H9 (cell line): Measurements from ENCODE around the gene PLA2G2C. TPM values are rescaled to one million over a fixed set of nuclear protein-coding genes. Genes with fewer than 3 reads are reported as not detected.

Source experiments
- DNase-seq: peaks from one replicate; pipeline ENCODE4 v3.0.0-alpha.2; 2017
- H2AFZ ChIP-seq: one replicate; pipeline ENCODE4 v1.6.1; 2013; ENCODE audit warnings: mild to moderate bottlenecking, low read length, control low read depth, moderate library complexity
- H2AK5ac ChIP-seq: 2 replicates; pipeline ENCODE4 v1.6.1; 2013; ENCODE audit warnings: low read length, control low read depth, mixed read lengths; ENCODE audit not compliant: insufficient read length
- H2BK120ac ChIP-seq: one replicate; pipeline ENCODE4 v1.6.1; 2013; ENCODE audit warnings: low read depth, mild to moderate bottlenecking, low read length, control low read depth, inconsistent platforms; ENCODE audit not compliant: poor library complexity, severe bottlenecking
- H2BK12ac ChIP-seq: 2 replicates; pipeline ENCODE4 v1.6.1; 2013; ENCODE audit warnings: low read length, control low read depth, mixed read lengths, low read depth; ENCODE audit not compliant: insufficient read length
- H2BK15ac ChIP-seq: 2 replicates; pipeline ENCODE4 v1.6.1; 2013; ENCODE audit warnings: low read depth, low read length, control low read depth
- H2BK20ac ChIP-seq: one replicate; pipeline ENCODE4 v1.6.1; 2013; ENCODE audit warnings: low read depth, mild to moderate bottlenecking, low read length, control low read depth, inconsistent platforms; ENCODE audit not compliant: poor library complexity, severe bottlenecking
- H2BK5ac ChIP-seq: 2 replicates; pipeline ENCODE4 v1.6.1; 2013; ENCODE audit warnings: low read length, control low read depth, mixed read lengths; ENCODE audit not compliant: insufficient read length
- H3K14ac ChIP-seq: 2 replicates; pipeline ENCODE4 v1.6.1; 2013; ENCODE audit warnings: low read length, control low read depth; ENCODE audit not compliant: insufficient read depth
- H3K18ac ChIP-seq: 2 replicates; pipeline ENCODE4 v1.6.1; 2013; ENCODE audit warnings: low read depth, mild to moderate bottlenecking, mixed read lengths, low read length, control low read depth; ENCODE audit not compliant: insufficient read length
- H3K23ac ChIP-seq: 2 replicates; pipeline ENCODE4 v1.6.1; 2013; ENCODE audit warnings: low read length, control low read depth, mixed read lengths, low read depth; ENCODE audit not compliant: insufficient read length
- H3K23me2 ChIP-seq: 2 replicates; pipeline ENCODE4 v1.6.1; 2013; ENCODE audit warnings: low read depth, mild to moderate bottlenecking, mixed read lengths, low read length, control low read depth; ENCODE audit not compliant: insufficient read length, poor library complexity, severe bottlenecking
- H3K27ac ChIP-seq: 2 replicates; pipeline ENCODE4 v1.5.1; 2013; ENCODE audit warnings: low read length, control low read depth, mixed read lengths, low read depth; ENCODE audit not compliant: insufficient read length
- H3K27me3 ChIP-seq: 2 replicates; pipeline ENCODE4 v1.6.1; 2013; ENCODE audit warnings: low read length, control low read depth, inconsistent platforms; ENCODE audit not compliant: insufficient read depth
- H3K4ac ChIP-seq: 2 replicates; pipeline ENCODE4 v1.6.1; 2013; ENCODE audit warnings: low read depth, mild to moderate bottlenecking, control low read depth, inconsistent platforms, low read length, moderate library complexity
- H3K4me1 ChIP-seq: 2 replicates; pipeline ENCODE4 v1.6.1; 2013; ENCODE audit warnings: low read length, control low read depth, inconsistent platforms; ENCODE audit not compliant: insufficient read depth
- H3K4me2 ChIP-seq: 2 replicates; pipeline ENCODE4 v1.6.1; 2013; ENCODE audit warnings: low read length, control low read depth, mixed read lengths; ENCODE audit not compliant: insufficient read length, insufficient read depth
- H3K56ac ChIP-seq: 2 replicates; pipeline ENCODE4 v1.6.1; 2013; ENCODE audit warnings: low read depth, mild to moderate bottlenecking, mixed read lengths, low read length, control low read depth; ENCODE audit not compliant: insufficient read length
- H3K79me1 ChIP-seq: 2 replicates; pipeline ENCODE4 v1.6.1; 2013; ENCODE audit warnings: low read depth, mild to moderate bottlenecking, moderate library complexity, low read length, control low read depth, inconsistent platforms; ENCODE audit not compliant: insufficient read depth, poor library complexity, severe bottlenecking
- H3K79me2 ChIP-seq: 2 replicates; pipeline ENCODE4 v1.6.1; 2013; ENCODE audit warnings: low read length, control low read depth, inconsistent platforms; ENCODE audit not compliant: insufficient read depth
- H3K9ac ChIP-seq: 2 replicates; pipeline ENCODE4 v1.6.1; 2013; ENCODE audit warnings: low read length, control low read depth, mixed read lengths; ENCODE audit not compliant: insufficient read length; ENCODE audit errors: extremely low read depth
- H3K9me3 ChIP-seq: one replicate; pipeline ENCODE4 v1.6.1; 2013; ENCODE audit warnings: low read depth, low read length, inconsistent platforms; ENCODE audit not compliant: control insufficient read depth
- H3T11ph ChIP-seq: one replicate; pipeline ENCODE4 v1.6.1; 2013; ENCODE audit warnings: mild to moderate bottlenecking, low read length, control low read depth, inconsistent platforms
- H4K20me1 ChIP-seq: one replicate; pipeline ENCODE4 v1.6.1; 2013; ENCODE audit not compliant: control insufficient read depth, insufficient read length, insufficient read depth
- H4K5ac ChIP-seq: 2 replicates; pipeline ENCODE4 v1.6.1; 2013; ENCODE audit warnings: low read depth, mild to moderate bottlenecking, mixed read lengths, low read length, control low read depth; ENCODE audit not compliant: insufficient read length
- H4K8ac ChIP-seq: replicated peaks from 2 replicates; pipeline ENCODE4 v1.6.1; 2013; ENCODE audit warnings: low read length, control low read depth, mixed read lengths, low read depth; ENCODE audit not compliant: insufficient read length
- H4K91ac ChIP-seq: 2 replicates; pipeline ENCODE4 v1.6.1; 2013; ENCODE audit warnings: low read depth, mild to moderate bottlenecking, moderate library complexity, mixed read lengths, low read length, control low read depth; ENCODE audit not compliant: insufficient read length
- H3K27ac Mint-ChIP-seq, 3 experiments: 2 replicates in 2 of 3; 3 replicates in 1 of 3; pipeline ENCODE4 v1.8.0; 2020 to 2021; ENCODE audit warnings: mixed read lengths in 3 of 3, mild to moderate bottlenecking in 1 of 3, moderate library complexity in 1 of 3
- H3K27me3 Mint-ChIP-seq: 2 replicates; pipeline ENCODE4 v1.8.0; 2021; ENCODE audit warnings: low read depth, mild to moderate bottlenecking, moderate library complexity, mixed read lengths
- H3K36me3 Mint-ChIP-seq, 3 experiments: 2 replicates in 2 of 3; 3 replicates in 1 of 3; pipeline ENCODE4 v1.8.0; 2020 to 2021; ENCODE audit warnings: low read depth in 3 of 3, mixed read lengths in 3 of 3; ENCODE audit not compliant: insufficient read depth in 1 of 3
- H3K4me1 Mint-ChIP-seq, 2 experiments: 2 replicates each; pipeline ENCODE4 v1.8.0; 2020; ENCODE audit warnings: mixed read lengths in 2 of 2
- H3K4me3 Mint-ChIP-seq, 2 experiments: 2 replicates in 1 of 2; 3 replicates in 1 of 2; pipeline ENCODE4 v1.8.0; 2020 to 2021; ENCODE audit warnings: mild to moderate bottlenecking in 2 of 2, mixed read lengths in 2 of 2, moderate library complexity in 1 of 2
- H3K9me3 Mint-ChIP-seq, 2 experiments: 2 replicates in 1 of 2; 3 replicates in 1 of 2; pipeline ENCODE4 v1.8.0; 2020; ENCODE audit warnings: mild to moderate bottlenecking in 2 of 2, mixed read lengths in 2 of 2, moderate library complexity in 1 of 2
- WGBS: extraction: QIAGEN DNeasy Blood & Tissue Kit; methylation state at CpG from one replicate; pipeline ENCODE4 v1.1.7; 2013; ENCODE audit warnings: missing lambda C conversion rate, low lambda C conversion rate, mixed read lengths; ENCODE audit not compliant: insufficient read length; ENCODE audit errors: extremely low coverage; 5-methylcytosine and 5-hydroxymethylcytosine counted together
- total RNA-seq: library from RNA; stranded (reverse); gene quantifications from 2 replicates; pipeline ENCODE4 v1.2.1, GENCODE V29; 2021
- TF ChIP-seq, protein P1 (sequence below): fragments of 200-600 bp; sonication (generic); conservative IDR thresholded peaks from 3 replicates; pipeline ENCODE4 v1.8.0; 2021; ENCODE audit warnings: antibody characterized with exemption, mild to moderate bottlenecking

Gene PLA2G2C
- total RNA-seq, 1 experiment from 2014 or later = not detected

DNA sequence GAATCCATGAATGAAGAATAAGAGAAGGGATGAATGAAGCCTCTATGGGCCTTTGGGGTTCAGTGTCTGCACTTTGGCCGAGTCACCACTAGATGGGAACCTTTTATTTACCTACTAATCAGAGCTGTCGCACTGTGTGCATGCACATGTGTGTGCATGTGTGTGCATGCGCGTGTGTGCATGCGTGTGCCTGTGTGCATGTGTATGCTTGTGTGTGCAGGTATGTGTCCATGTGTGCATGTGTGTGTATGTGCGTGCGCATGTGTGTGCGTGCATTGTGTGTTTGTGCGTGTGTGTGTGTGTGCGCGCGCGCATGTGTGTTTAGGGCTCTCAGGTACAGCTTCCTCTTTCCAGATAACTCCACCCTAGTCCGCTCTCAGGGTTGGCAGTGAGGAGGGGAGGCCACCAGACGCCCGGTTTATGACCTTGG, 20.8 kb downstream of the PLA2G2C start:
- Mint-ChIP-seq H3K36me3 (peaks cover 4 to 11% (median 8%) of the 10 kb centered on the region in 3 experiments; a peak in 5 of 7 replicates), H3K27ac (no peak overlapping the region), H3K27me3 (peaks cover 21% of the 10 kb centered on the region), H3K9me3 (peaks cover 24 to 30% of the 10 kb centered on the region in 2 experiments), H3K4me3 (no peak overlapping the region), H3K4me1 (peaks cover 7 to 8% of the 10 kb centered on the region in 2 experiments)
- H2BK20ac ChIP-seq = no peak overlapping the region
- no peak for DNase-seq
- peaks cover 3% of the 10 kb centered on the region; the same call in 1 of the 2 replicates for H3K4me1 ChIP-seq
- no peak overlapping the region for H4K5ac ChIP-seq
- no peak overlapping the region for H2BK120ac ChIP-seq
- no peak overlapping the region for H2AFZ ChIP-seq
- no peak overlapping the region for H3K14ac ChIP-seq
- no peak overlapping the region for H3T11ph ChIP-seq
- H2BK5ac ChIP-seq = no peak overlapping the region
- H3K9me3 ChIP-seq = peaks cover 1% of the 10 kb centered on the region
- no peaks in the 10 kb centered on the region for H3K27me3 ChIP-seq
- no peak overlapping the region for H3K4me2 ChIP-seq
- H3K79me2 ChIP-seq = no peaks in the 10 kb centered on the region
- no peak overlapping the region for H3K56ac ChIP-seq
- no peaks in the 10 kb centered on the region for H4K20me1 ChIP-seq
- no peak overlapping the region for H3K23ac ChIP-seq
- H3K23me2 ChIP-seq = no peaks in the 10 kb centered on the region
- TF ChIP-seq, protein P1, sequence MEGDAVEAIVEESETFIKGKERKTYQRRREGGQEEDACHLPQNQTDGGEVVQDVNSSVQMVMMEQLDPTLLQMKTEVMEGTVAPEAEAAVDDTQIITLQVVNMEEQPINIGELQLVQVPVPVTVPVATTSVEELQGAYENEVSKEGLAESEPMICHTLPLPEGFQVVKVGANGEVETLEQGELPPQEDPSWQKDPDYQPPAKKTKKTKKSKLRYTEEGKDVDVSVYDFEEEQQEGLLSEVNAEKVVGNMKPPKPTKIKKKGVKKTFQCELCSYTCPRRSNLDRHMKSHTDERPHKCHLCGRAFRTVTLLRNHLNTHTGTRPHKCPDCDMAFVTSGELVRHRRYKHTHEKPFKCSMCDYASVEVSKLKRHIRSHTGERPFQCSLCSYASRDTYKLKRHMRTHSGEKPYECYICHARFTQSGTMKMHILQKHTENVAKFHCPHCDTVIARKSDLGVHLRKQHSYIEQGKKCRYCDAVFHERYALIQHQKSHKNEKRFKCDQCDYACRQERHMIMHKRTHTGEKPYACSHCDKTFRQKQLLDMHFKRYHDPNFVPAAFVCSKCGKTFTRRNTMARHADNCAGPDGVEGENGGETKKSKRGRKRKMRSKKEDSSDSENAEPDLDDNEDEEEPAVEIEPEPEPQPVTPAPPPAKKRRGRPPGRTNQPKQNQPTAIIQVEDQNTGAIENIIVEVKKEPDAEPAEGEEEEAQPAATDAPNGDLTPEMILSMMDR = peak; percentile 65
- H3K18ac ChIP-seq = no peak overlapping the region
- H2BK12ac ChIP-seq = no peak overlapping the region
- no peaks in the 10 kb centered on the region for H3K79me1 ChIP-seq
- no peak overlapping the region for H3K9ac ChIP-seq
- no peak overlapping the region for H2BK15ac ChIP-seq
- H2AK5ac ChIP-seq = no peak overlapping the region
- no peak overlapping the region for H3K4ac ChIP-seq
- no CpG with 5 or more reads among the region's 16 CpGs for WGBS
- H4K8ac ChIP-seq = no peak overlapping the region
- no peak overlapping the region for H4K91ac ChIP-seq
- no peak overlapping the region for H3K27ac ChIP-seq
